Liver (tissue), 4 donors: ENCODE data around the gene PHGDH. TPM values are rescaled to one million over a fixed set of nuclear protein-coding genes. Genes with fewer than 3 reads are reported as not detected.

Source experiments
- polyA plus RNA-seq, 2 donors: library from polyadenylated mRNA; stranded (reverse) in 1 of 2; unstranded in 1 of 2; fragments of 200-250 nt in 1 of 2; fragments of >200 nt in 1 of 2; fragmentation: Nextera tagmentation in 1 of 2; extraction: Ambion mirVana in 1 of 2; gene quantifications; one replicate each; pipeline versions ENCODE4 v1.2.1 to v1.2.3, GENCODE V29; 2013 to 2015
- total RNA-seq, 2 donors: library from RNA; depleted of rRNA; stranded (reverse); fragments of >200 nt; gene quantifications; one replicate each; pipeline ENCODE4 v1.2.3, GENCODE V29; 2014
- donor health status: healthy.
- donor health status: healthy.
- donor health status: healthy.

PHGDH gene
- total and polyA plus RNA-seq, 4 donors: 48.0 to 178 (median 80.5) TPM

Other genes starting within 250 kb of the PHGDH start
- under 1 TPM in 1 of 2 donors, not detected in 1; 0.67 TPM for gene HSD3B1, start 204.7 kb upstream of the PHGDH start, total RNA-seq
- gene HSD3B1, start 204.7 kb upstream of the PHGDH start, polyA plus RNA-seq: not detected
- 1 to 10 TPM; 4.4 to 4.5 TPM for gene ZNF697, start 63.7 kb upstream of the PHGDH start, total RNA-seq
- gene ZNF697, start 63.7 kb upstream of the PHGDH start, polyA plus RNA-seq: 1 to 10 TPM in 1 of 2 donors, under 1 TPM in 1; 0.89 to 2.1 TPM
- gene HMGCS2, start 57.0 kb downstream of the PHGDH start, total RNA-seq: 100 to 1,000 TPM; 297 to 846 TPM
- gene HMGCS2, start 57.0 kb downstream of the PHGDH start, polyA plus RNA-seq: 100 to 1,000 TPM; 836 to 944 TPM
- under 1 TPM; 0.08 to 0.19 TPM for gene REG4, start 99.5 kb downstream of the PHGDH start, total RNA-seq
- gene REG4, start 99.5 kb downstream of the PHGDH start, polyA plus RNA-seq: under 1 TPM in 1 of 2 donors, not detected in 1; 0.15 TPM
- gene ADAM30, start 184.6 kb downstream of the PHGDH start, total RNA-seq: not detected
- not detected for gene ADAM30, start 184.6 kb downstream of the PHGDH start, polyA plus RNA-seq